H1 (cell line): ENCODE measurements around the gene NOS1AP. TPM values are rescaled to one million over a fixed set of nuclear protein-coding genes. Genes with fewer than 3 reads are reported as not detected.

ENCODE experiments used
- CTCF ChIA-PET: fragments of 300-600 bp; sonication (Branson Sonifier 250); formaldehyde crosslinking; loops from one replicate; lab custom pipeline; 2021; ENCODE audit not compliant: partially characterized antibody; lab: Charles Lee
- POLR2A ChIA-PET: fragments of 300-600 bp; sonication (Branson Sonifier 250); formaldehyde crosslinking; loops from one replicate; lab custom pipeline; 2021; ENCODE audit warnings: inconsistent platforms; ENCODE audit not compliant: partially characterized antibody; lab: Charles Lee
- DNase-seq, 2 experiments: peaks; one replicate each; pipeline versions ENCODE4 v3.0.0 to v3.0.0-alpha.2; 2010 to 2022; ENCODE audit warnings: low spot score in 2 of 2, low read depth in 1 of 2, mixed read lengths in 1 of 2
- FAIRE-seq: peaks from 2 replicates; lab custom pipeline; 2011; peaks lifted over from hg19 to GRCh38; lab: Jason Lieb, UNC
- H2AFZ ChIP-seq: 2 replicates; pipeline ENCODE4 v1.8.1; 2012; ENCODE audit warnings: low read length, inconsistent platforms
- H2AK5ac ChIP-seq: 2 replicates; pipeline ENCODE4 v1.6.1; 2013; ENCODE audit warnings: low read depth, low read length
- H2BK120ac ChIP-seq: replicated peaks from 2 replicates; pipeline ENCODE3; 2013; ENCODE audit warnings: low read depth, low read length, inconsistent platforms
- H2BK12ac ChIP-seq: 2 replicates; pipeline ENCODE4 v1.6.1; 2013; ENCODE audit warnings: low read depth, low read length
- H2BK15ac ChIP-seq: 2 replicates; pipeline ENCODE4 v1.6.1; 2013; ENCODE audit warnings: low read length
- H2BK20ac ChIP-seq: 2 replicates; pipeline ENCODE4 v1.6.1; 2013; ENCODE audit warnings: low read length
- H2BK5ac ChIP-seq: 2 replicates; pipeline ENCODE4 v1.6.1; 2013; ENCODE audit warnings: low read depth, low read length
- H3K14ac ChIP-seq: 2 replicates; pipeline ENCODE4 v1.6.1; 2013; ENCODE audit warnings: inconsistent platforms; ENCODE audit not compliant: insufficient read length
- H3K18ac ChIP-seq: 2 replicates; pipeline ENCODE4 v1.6.1; 2013; ENCODE audit warnings: low read length; ENCODE audit errors: extremely low read depth
- H3K23ac ChIP-seq: 2 replicates; pipeline ENCODE4 v1.6.1; 2013; ENCODE audit warnings: inconsistent platforms; ENCODE audit not compliant: insufficient read length
- H3K23me2 ChIP-seq: 2 replicates; pipeline ENCODE4 v1.6.1; 2013; ENCODE audit warnings: low read depth, low read length
- H3K27ac ChIP-seq: 2 replicates; pipeline ENCODE4 v1.6.1; 2011; ENCODE audit warnings: low read depth, low read length, inconsistent platforms
- H3K27me3 ChIP-seq, 4 experiments: replicated peaks in 1 of 4; 1 replicate in 1 of 4; 2 replicates in 3 of 4; pipeline versions ENCODE4 v1.6.1 to v1.8.1; 2011 to 2013; ENCODE audit warnings: low read length in 3 of 4, mild to moderate bottlenecking in 3 of 4, inconsistent platforms in 2 of 4, mixed read lengths in 2 of 4, moderate library complexity in 1 of 4; ENCODE audit not compliant: control insufficient read depth in 3 of 4, insufficient read depth in 3 of 4; ENCODE audit errors: extremely low read depth in 1 of 4
- H3K36me3 ChIP-seq, 4 experiments: 2 replicates each; pipeline versions ENCODE4 v1.6.1 to v1.8.1; 2011 to 2013; ENCODE audit warnings: mild to moderate bottlenecking in 4 of 4, low read length in 3 of 4, moderate library complexity in 2 of 4, control low read depth in 1 of 4, inconsistent platforms in 1 of 4; ENCODE audit not compliant: insufficient read depth in 4 of 4, control insufficient read depth in 2 of 4
- H3K4ac ChIP-seq: replicated peaks from 2 replicates; pipeline ENCODE3; 2013; ENCODE audit warnings: low read length, low read depth, mixed read lengths, inconsistent platforms; ENCODE audit not compliant: insufficient read length
- H3K4me1 ChIP-seq, 4 experiments: replicated peaks in 1 of 4; 1 replicate in 1 of 4; 2 replicates in 3 of 4; pipeline versions ENCODE4 v1.6.1 to v1.8.1; 2011 to 2013; ENCODE audit warnings: low read length in 3 of 4, inconsistent platforms in 2 of 4, mixed read lengths in 1 of 4; ENCODE audit not compliant: insufficient read depth in 4 of 4, control insufficient read depth in 3 of 4
- H3K4me2 ChIP-seq, 2 experiments: 2 replicates each; pipeline versions ENCODE4 v1.6.1 to v1.8.1; 2011 to 2013; ENCODE audit warnings: low read depth in 2 of 2, low read length in 2 of 2, control low read depth in 1 of 2, inconsistent platforms in 1 of 2, mild to moderate bottlenecking in 1 of 2; ENCODE audit not compliant: insufficient read depth in 1 of 2
- H3K4me3 ChIP-seq, 4 experiments: fragments of 200-600, 300-600 bp in 1 of 4; sonication (generic), shearing (Covaris generic), sonication (Bioruptor Twin) in 1 of 4; 2 replicates each; pipeline versions ENCODE4 v1.5.1 to v1.8.1; 2011 to 2016; ENCODE audit warnings: low read length in 4 of 4, low read depth in 3 of 4, control low read depth in 2 of 4, inconsistent platforms in 2 of 4, mild to moderate bottlenecking in 2 of 4, mixed read lengths in 1 of 4, moderate library complexity in 1 of 4; ENCODE audit not compliant: insufficient read depth in 2 of 4; ENCODE audit errors: extremely low read depth in 1 of 4
- H3K56ac ChIP-seq: replicated peaks from 2 replicates; pipeline ENCODE3; 2013; ENCODE audit warnings: low read depth, mild to moderate bottlenecking, mixed read lengths, low read length, inconsistent platforms; ENCODE audit not compliant: insufficient read length
- H3K79me1 ChIP-seq: 2 replicates; pipeline ENCODE4 v1.6.1; 2013; ENCODE audit warnings: low read depth, low read length, control low read depth
- H3K79me2 ChIP-seq, 2 experiments: 2 replicates each; pipeline versions ENCODE4 v1.6.1 to v1.8.1; 2012 to 2013; ENCODE audit warnings: low read length in 2 of 2, mild to moderate bottlenecking in 2 of 2, inconsistent platforms in 1 of 2; ENCODE audit not compliant: insufficient read depth in 2 of 2, control insufficient read depth in 1 of 2
- H3K9ac ChIP-seq, 4 experiments: replicated peaks in 1 of 4; 1 replicate in 1 of 4; 2 replicates in 3 of 4; pipeline versions ENCODE4 v1.6.1 to v1.8.1; 2011 to 2013; ENCODE audit warnings: low read depth in 3 of 4, low read length in 3 of 4, control low read depth in 2 of 4, mild to moderate bottlenecking in 2 of 4, moderate library complexity in 2 of 4, inconsistent platforms in 1 of 4; ENCODE audit errors: extremely low read depth in 1 of 4
- H3K9me3 ChIP-seq, 2 experiments: 2 replicates each; pipeline versions ENCODE4 v1.6.1 to v1.8.1; 2012 to 2013; ENCODE audit warnings: mild to moderate bottlenecking in 2 of 2, moderate library complexity in 2 of 2, control low read depth in 1 of 2, inconsistent platforms in 1 of 2, low read depth in 1 of 2, low read length in 1 of 2, mixed read lengths in 1 of 2; ENCODE audit not compliant: insufficient read depth in 2 of 2
- H4K20me1 ChIP-seq, 2 experiments: replicated peaks in 1 of 2; 2 replicates each; pipeline versions ENCODE3 to v1.8.1; 2011 to 2013; ENCODE audit warnings: inconsistent platforms in 2 of 2, low read length in 2 of 2, mild to moderate bottlenecking in 1 of 2; ENCODE audit not compliant: insufficient read depth in 2 of 2, control insufficient read depth in 1 of 2
- H4K5ac ChIP-seq: 2 replicates; pipeline ENCODE4 v1.6.1; 2013; ENCODE audit warnings: low read length, low read depth, mixed read lengths, inconsistent platforms; ENCODE audit not compliant: insufficient read length
- H4K8ac ChIP-seq: 2 replicates; pipeline ENCODE4 v1.8.0; 2013; ENCODE audit warnings: mild to moderate bottlenecking, moderate library complexity, low read length, inconsistent platforms; ENCODE audit not compliant: insufficient read depth; ENCODE audit errors: extremely low read depth
- H4K91ac ChIP-seq: replicated peaks from 2 replicates; pipeline ENCODE3; 2013; ENCODE audit warnings: low read length, mixed read lengths, inconsistent platforms; ENCODE audit not compliant: insufficient read length
- KDM1A ChIP-seq: fragments of 200-600, 300-600 bp; sonication (generic); IDR thresholded peaks from 2 replicates; pipeline ENCODE4 v1.7.1; 2016; ENCODE audit warnings: mild to moderate bottlenecking, low read length, borderline replicate concordance
- MAFK ChIP-seq: IDR thresholded peaks from 2 replicates; pipeline ENCODE4 v1.6.1; 2012; ENCODE audit warnings: low read depth, mild to moderate bottlenecking, improper control_type of control experiment, low read length
- SIN3A ChIP-seq, 2 experiments: IDR thresholded peaks in 1 of 2; conservative IDR thresholded peaks in 1 of 2; 2 replicates each; pipeline ENCODE4 v1.6.1; 2011 to 2012; ENCODE audit warnings: low read length in 2 of 2, improper control_type of control experiment in 1 of 2, low read depth in 1 of 2, mild to moderate bottlenecking in 1 of 2
- TEAD4 ChIP-seq: IDR thresholded peaks from 2 replicates; pipeline ENCODE4 v1.6.1; 2012; ENCODE audit warnings: low read depth, low read length, inconsistent platforms, mixed read lengths
- WGBS, 2 experiments: shearing (Covaris generic) in 1 of 2; methylation state at CpG; one replicate each; pipeline versions ENCODE4 v1.1.6 to v1.1.7; 2013 to 2015; ENCODE audit warnings: low lambda C conversion rate in 2 of 2, mixed read lengths in 2 of 2, inconsistent platforms in 1 of 2, low coverage in 1 of 2, missing lambda C conversion rate in 1 of 2; ENCODE audit not compliant: insufficient replicate concordance in 2 of 2, insufficient coverage in 1 of 2, insufficient read length in 1 of 2; ENCODE audit errors: extremely low coverage in 1 of 2, missing lambda C conversion rate in 1 of 2; 5-methylcytosine and 5-hydroxymethylcytosine counted together
- polyA plus RNA-seq, 7 experiments: library from polyadenylated mRNA; depleted of rRNA in 3 of 7; stranded (reverse) in 5 of 7; unstranded in 2 of 7; fragments of >200 nt in 5 of 7; fragments of 200-250 nt in 2 of 7; gene quantifications; 1 replicate in 5 of 7; 2 replicates in 1 of 7; 4 replicates in 1 of 7; pipeline versions ENCODE4 v1.2.1 to v1.2.3, GENCODE V29; 2011 to 2013; ENCODE audit warnings: missing spikeins in 2 of 7, mixed read lengths in 2 of 7
- total RNA-seq: library from RNA; stranded (reverse); fragmentation: NEBNext Ultra II Directional; extraction: Animal tissue kit (Norgen Biotek cat#: 25700); gene quantifications from 2 replicates; pipeline ENCODE4 v1.2.1, GENCODE V29; 2021

Gene NOS1AP
- total and polyA plus RNA-seq, 2 of the 8 experiments (the other 6 are each of a cell fraction or from before 2014, with no cell fraction given), result 2.4 to 12.1 TPM

DNA sequence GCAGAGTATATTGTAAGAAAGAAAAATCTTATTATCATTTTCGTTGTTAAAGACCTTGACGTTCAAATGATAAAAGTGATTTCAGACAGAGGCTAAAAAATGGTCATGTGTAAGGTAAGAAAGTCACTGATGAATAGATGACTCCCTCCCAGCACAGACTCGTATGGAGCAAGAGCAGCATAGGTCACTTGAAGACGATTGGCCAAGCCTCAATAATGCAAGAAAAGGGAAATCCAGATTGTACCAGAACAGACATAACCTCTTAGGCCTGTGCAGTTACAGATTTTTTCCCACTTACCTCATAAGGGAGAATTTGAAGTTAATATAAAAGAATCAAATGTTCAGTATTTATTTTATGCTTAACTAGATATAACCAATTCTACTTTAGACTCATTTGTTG is 29.5 kb upstream of the NOS1AP start:
- H3K79me2 ChIP-seq, result no peaks in the 10 kb centered on the region
- no peak overlapping the region for H4K5ac ChIP-seq
- 76% methylated on average over 4 of the region's 4 CpGs; no CpG with 5 or more reads in 1 of the 2 experiments for WGBS, 2 experiments
- H3K4me1 ChIP-seq, result no peaks in the 10 kb centered on the region; a peak in 1 of 7 replicates
- TF ChIP-seq TEAD4 (no peak), SIN3A (conservative IDR thresholded peaks at IDR 0.05 in 1 of 2, IDR thresholded peaks at IDR 0.05 in 1 of 2; ENCODE audit: low read depth in 1 of 2, low read length in 2 of 2) (no peak), MAFK (no peak), KDM1A (no peak)
- no peaks in the 10 kb centered on the region for H3K9me3 ChIP-seq
- no peak overlapping the region for H3K23ac ChIP-seq
- H3K4me2 ChIP-seq, result no peak overlapping the region
- no peak overlapping the region for H2BK5ac ChIP-seq
- H3K14ac ChIP-seq, result no peak overlapping the region
- CTCF ChIA-PET, result interaction anchor here (1.8 to 1.9 kb wide), 3 partner anchors 23 to 257 kb away, joined by 4 to 12 read pairs (median 7); no protein-coding TSS in a partner anchor
- no peak overlapping the region for H2AK5ac ChIP-seq
- H3K18ac ChIP-seq, result no peak overlapping the region
- no peaks in the 10 kb centered on the region for H3K23me2 ChIP-seq
- no peak overlapping the region for H2BK120ac ChIP-seq
- no peak overlapping the region for H2BK15ac ChIP-seq
- no peak overlapping the region for H3K4ac ChIP-seq
- no peak overlapping the region for H3K4me3 ChIP-seq
- H2AFZ ChIP-seq, result no peak overlapping the region
- H3K56ac ChIP-seq, result no peak overlapping the region
- H3K79me1 ChIP-seq, result no peaks in the 10 kb centered on the region
- no peaks in the 10 kb centered on the region for H3K27me3 ChIP-seq
- H4K8ac ChIP-seq, result no peak overlapping the region
- H4K20me1 ChIP-seq, result no peaks in the 10 kb centered on the region
- FAIRE-seq (no peak), DNase-seq (no peak)
- H3K9ac ChIP-seq, result no peak overlapping the region
- H3K36me3 ChIP-seq, result no peaks in the 10 kb centered on the region
- H2BK12ac ChIP-seq, result no peak overlapping the region
- H3K27ac ChIP-seq, result no peak overlapping the region
- no peak overlapping the region for H2BK20ac ChIP-seq
- no peak overlapping the region for H4K91ac ChIP-seq
- POLR2A ChIA-PET, result no interaction called here
